Caco-2 (cell line): ENCODE measurements around the gene ALG10B. TPM values are rescaled to one million over a fixed set of nuclear protein-coding genes. Genes with fewer than 3 reads are reported as not detected.

ENCODE experiments used
- BruUV-seq: library from RNA; stranded (reverse); fragments of 400-500 nt; replicated peaks from 2 replicates; lab custom pipeline; 2021; lab: Mats Ljungman, UMichigan
- CTCF ChIA-PET: fragments of 300-600 bp; sonication (Branson Sonifier 250); formaldehyde crosslinking; loops from one replicate; lab custom pipeline; 2022; ENCODE audit warnings: antibody characterized with exemption; lab: Charles Lee
- POLR2A ChIA-PET: fragments of 300-600 bp; sonication (Branson Sonifier 250); formaldehyde crosslinking; loops from one replicate; lab custom pipeline; 2022; ENCODE audit warnings: antibody characterized with exemption; lab: Charles Lee
- DNase-seq, 2 experiments: peaks; one replicate each; pipeline versions ENCODE4 v3.0.0 to v3.0.0-alpha.2; 2020 to 2022
- H3K27me3 ChIP-seq: replicated peaks from 2 replicates; pipeline ENCODE4 v1.6.0; 2011; ENCODE audit warnings: low read length; ENCODE audit not compliant: control insufficient read depth, insufficient read depth
- H3K36me3 ChIP-seq: 2 replicates; pipeline ENCODE4 v1.5.1; 2011; ENCODE audit warnings: low read length; ENCODE audit not compliant: control insufficient read depth, insufficient read depth
- H3K4me1 ChIP-seq: fragments of 250-450 bp; sonication (Bioruptor Pico); 2 replicates; pipeline ENCODE4 v1.5.1; 2020; ENCODE audit warnings: mild to moderate bottlenecking
- H3K4me3 ChIP-seq: 2 replicates; pipeline ENCODE4 v1.5.1; 2011; ENCODE audit warnings: low read depth, mild to moderate bottlenecking, control low read depth, low read length
- H3K9me3 ChIP-seq: fragments of 250-450 bp; sonication (Bioruptor Pico); 2 replicates; pipeline ENCODE4 v1.5.1; 2020; ENCODE audit warnings: mild to moderate bottlenecking, moderate library complexity
- H3K27ac Mint-ChIP-seq: one replicate; pipeline ENCODE4 v1.8.0; 2022; ENCODE audit warnings: mixed read lengths; ENCODE audit not compliant: unreplicated experiment
- H3K27me3 Mint-ChIP-seq: one replicate; pipeline ENCODE4 v1.8.0; 2022; ENCODE audit warnings: mixed read lengths; ENCODE audit not compliant: insufficient read depth, unreplicated experiment
- H3K36me3 Mint-ChIP-seq: one replicate; pipeline ENCODE4 v1.8.0; 2022; ENCODE audit warnings: mild to moderate bottlenecking, mixed read lengths; ENCODE audit not compliant: insufficient read depth, unreplicated experiment
- H3K4me1 Mint-ChIP-seq: one replicate; pipeline ENCODE4 v1.8.0; 2022; ENCODE audit warnings: low read depth, mixed read lengths; ENCODE audit not compliant: unreplicated experiment
- H3K4me3 Mint-ChIP-seq: one replicate; pipeline ENCODE4 v1.8.0; 2022; ENCODE audit warnings: mild to moderate bottlenecking, moderate library complexity, mixed read lengths; ENCODE audit not compliant: unreplicated experiment
- H3K9me3 Mint-ChIP-seq: one replicate; pipeline ENCODE4 v1.8.0; 2022; ENCODE audit warnings: mixed read lengths; ENCODE audit not compliant: unreplicated experiment
- intact Hi-C: fragments of 100-400 bp; cut with micrococcal nuclease; formaldehyde crosslinking; loops from one replicate; pipeline ENCODE4 v1.10.0; 2022; ENCODE audit not compliant: unreplicated experiment
- total RNA-seq: library from RNA; stranded (reverse); gene quantifications from 2 replicates; pipeline ENCODE4 v1.2.3, GENCODE V29; 2022
- TF ChIP-seq, protein P1 (sequence below), 2 experiments: fragments of 200-600 bp in 1 of 2; IDR thresholded peaks; 1 replicate in 1 of 2; 2 replicates in 1 of 2; pipeline versions ENCODE4 v1.5.1 to v1.8.0; 2011 to 2022; ENCODE audit warnings: antibody characterized with exemption in 1 of 2, control low read depth in 1 of 2, inconsistent platforms in 1 of 2, low read depth in 1 of 2, low read length in 1 of 2, mild to moderate bottlenecking in 1 of 2, moderate library complexity in 1 of 2; ENCODE audit not compliant: insufficient read depth in 1 of 2, severe bottlenecking in 1 of 2, unreplicated experiment in 1 of 2

ALG10B gene
- total RNA-seq, 1 experiment from 2014 or later: 11.9 TPM

- Mint-ChIP-seq H3K27ac (no peak overlapping the region), H3K36me3 (no peaks in the 10 kb centered on the region), H3K27me3 (no peaks in the 10 kb centered on the region), H3K9me3 (no peaks in the 10 kb centered on the region), H3K4me1 (no peaks in the 10 kb centered on the region), H3K4me3 (no peak overlapping the region)
- TF ChIP-seq, protein P1, sequence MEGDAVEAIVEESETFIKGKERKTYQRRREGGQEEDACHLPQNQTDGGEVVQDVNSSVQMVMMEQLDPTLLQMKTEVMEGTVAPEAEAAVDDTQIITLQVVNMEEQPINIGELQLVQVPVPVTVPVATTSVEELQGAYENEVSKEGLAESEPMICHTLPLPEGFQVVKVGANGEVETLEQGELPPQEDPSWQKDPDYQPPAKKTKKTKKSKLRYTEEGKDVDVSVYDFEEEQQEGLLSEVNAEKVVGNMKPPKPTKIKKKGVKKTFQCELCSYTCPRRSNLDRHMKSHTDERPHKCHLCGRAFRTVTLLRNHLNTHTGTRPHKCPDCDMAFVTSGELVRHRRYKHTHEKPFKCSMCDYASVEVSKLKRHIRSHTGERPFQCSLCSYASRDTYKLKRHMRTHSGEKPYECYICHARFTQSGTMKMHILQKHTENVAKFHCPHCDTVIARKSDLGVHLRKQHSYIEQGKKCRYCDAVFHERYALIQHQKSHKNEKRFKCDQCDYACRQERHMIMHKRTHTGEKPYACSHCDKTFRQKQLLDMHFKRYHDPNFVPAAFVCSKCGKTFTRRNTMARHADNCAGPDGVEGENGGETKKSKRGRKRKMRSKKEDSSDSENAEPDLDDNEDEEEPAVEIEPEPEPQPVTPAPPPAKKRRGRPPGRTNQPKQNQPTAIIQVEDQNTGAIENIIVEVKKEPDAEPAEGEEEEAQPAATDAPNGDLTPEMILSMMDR (IDR thresholded peaks at IDR 0.05; ENCODE audit: insufficient read depth in 1 of 2, low read depth in 1 of 2, low read length in 1 of 2, severe bottlenecking in 1 of 2, unreplicated experiment in 1 of 2): no peak
- ChIA-PET CTCF (no interaction called here), POLR2A (no interaction called here)
- no peaks in the 10 kb centered on the region for H3K27me3 ChIP-seq
- intact Hi-C loops: no loop called here
- no peaks in the 10 kb centered on the region for H3K4me1 ChIP-seq
- no peak overlapping the region for H3K4me3 ChIP-seq
- BruUV-seq: no TSS peak
- H3K9me3 ChIP-seq: no peaks in the 10 kb centered on the region
- no peaks in the 10 kb centered on the region for H3K36me3 ChIP-seq
- no peak for DNase-seq
These were observed 36.8 kb upstream of the ALG10B start for GRCh38 chr12:38279756-38280155.

GRCh38 chr12:38282886-38283285, 33.7 kb upstream of the ALG10B start:
- Mint-ChIP-seq H3K27ac (no peak overlapping the region), H3K9me3 (no peaks in the 10 kb centered on the region), H3K36me3 (no peaks in the 10 kb centered on the region), H3K4me3 (no peak overlapping the region), H3K4me1 (no peaks in the 10 kb centered on the region), H3K27me3 (no peaks in the 10 kb centered on the region)
- TF ChIP-seq, protein P1 (IDR thresholded peaks at IDR 0.05; ENCODE audit: insufficient read depth in 1 of 2, low read depth in 1 of 2, low read length in 1 of 2, severe bottlenecking in 1 of 2, unreplicated experiment in 1 of 2): no peak
- Histone ChIP-seq H3K27me3 (no peaks in the 10 kb centered on the region), H3K9me3 (no peaks in the 10 kb centered on the region), H3K36me3 (no peaks in the 10 kb centered on the region), H3K4me3 (no peak overlapping the region), H3K4me1 (no peaks in the 10 kb centered on the region)
- no peak for DNase-seq
- BruUV-seq: no TSS peak
- intact Hi-C loops: no loop called here
- CTCF ChIA-PET: no interaction called here
- POLR2A ChIA-PET: no interaction called here

GRCh38 chr12:38289396-38289795, 27.2 kb upstream of the ALG10B start:
- no peaks in the 10 kb centered on the region for H3K9me3 ChIP-seq
- H3K4me1 ChIP-seq: no peaks in the 10 kb centered on the region
- H3K36me3 ChIP-seq: no peaks in the 10 kb centered on the region
- TF ChIP-seq, protein P1 (IDR thresholded peaks at IDR 0.05; ENCODE audit: insufficient read depth in 1 of 2, low read depth in 1 of 2, low read length in 1 of 2, severe bottlenecking in 1 of 2, unreplicated experiment in 1 of 2): no peak
- Mint-ChIP-seq H3K4me1 (no peaks in the 10 kb centered on the region), H3K27ac (no peak overlapping the region), H3K9me3 (no peaks in the 10 kb centered on the region), H3K36me3 (peaks cover 5% of the 10 kb centered on the region), H3K27me3 (no peaks in the 10 kb centered on the region), H3K4me3 (no peak overlapping the region)
- no TSS peak for BruUV-seq
- CTCF ChIA-PET: no interaction called here
- H3K4me3 ChIP-seq: no peak overlapping the region
- POLR2A ChIA-PET: no interaction called here
- intact Hi-C loops: no loop called here
- DNase-seq: no peak
- H3K27me3 ChIP-seq: no peaks in the 10 kb centered on the region
